Right atrium auricular region (tissue), 2 donors: Measurements from ENCODE around the gene CYSTM1. TPM values are rescaled to one million over a fixed set of nuclear protein-coding genes. Genes with fewer than 3 reads are reported as not detected.

Source experiments
- DNase-seq: peaks from one replicate; pipeline ENCODE4 v3.0.0-alpha.2; 2019; ENCODE audit warnings: low spot score
- H3K27ac ChIP-seq, 2 donors: fragments of 200-600 bp; sonication (generic); 1 replicate in 1 of 2; 2 replicates in 1 of 2; pipeline ENCODE4 v1.5.1; 2016 to 2019
- H3K27me3 ChIP-seq, 2 donors: fragments of 200-600 bp; sonication (generic); one replicate each; pipeline versions ENCODE4 v1.5.1 to v1.6.0; 2017 to 2019
- H3K36me3 ChIP-seq: fragments of 200-600 bp; sonication (generic); one replicate; pipeline ENCODE4 v1.5.1; 2016
- H3K4me1 ChIP-seq, 2 donors: fragments of 200-600 bp; sonication (generic); one replicate each; pipeline versions ENCODE4 v1.5.1 to v1.6.0; 2017 to 2019
- H3K4me3 ChIP-seq, 2 donors: fragments of 200-600 bp; sonication (generic); 1 replicate in 1 of 2; 2 replicates in 1 of 2; pipeline ENCODE4 v1.5.1; 2017 to 2019; ENCODE audit warnings: mild to moderate bottlenecking in 1 of 2, moderate library complexity in 1 of 2
- H3K9me3 ChIP-seq, 2 donors: fragments of 200-600 bp; sonication (generic); one replicate each; pipeline ENCODE4 v1.5.1; 2019
- total RNA-seq, 2 donors: library from RNA; depleted of rRNA; stranded (reverse); fragments of >200 nt; gene quantifications; one replicate each; pipeline ENCODE4 v1.1.0, GENCODE V29; 2016
- TF ChIP-seq, protein P1 (sequence below), 2 donors: fragments of 200-600 bp; sonication (generic); IDR thresholded peaks; one replicate each; pipeline ENCODE4 v1.5.1; 2019; ENCODE audit warnings: antibody characterized with exemption in 2 of 2

The CYSTM1 gene
- total RNA-seq, 2 donors from 2014 or later, result 89.8 to 143 TPM

DNA sequence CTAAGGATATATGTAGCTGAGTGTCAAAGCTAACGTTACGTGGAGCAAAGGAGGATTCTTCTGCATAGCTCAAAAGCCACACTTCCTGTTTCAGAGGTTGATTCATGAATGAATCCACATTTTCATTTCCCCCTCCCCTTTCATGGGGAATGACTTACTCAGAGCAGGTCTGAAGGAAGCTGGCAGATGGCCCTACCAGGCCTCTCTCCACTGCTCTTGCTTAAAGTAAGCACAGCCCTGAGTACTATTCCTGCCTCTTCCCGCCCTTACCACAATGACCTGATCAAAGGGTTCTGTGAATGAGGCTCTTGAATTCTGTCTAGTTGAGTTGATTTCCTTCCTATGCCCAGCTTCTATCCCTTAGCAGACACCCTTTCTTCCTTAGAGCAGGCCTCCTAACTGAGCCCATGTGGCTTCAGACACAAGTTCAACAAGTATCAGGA is 43.0 kb upstream of the CYSTM1 start:
- Histone ChIP-seq H3K9me3 (no peaks in the 10 kb centered on the region), H3K4me1 (peaks cover 0 to 25% of the 10 kb centered on the region in 2 donors), H3K27ac (no peak overlapping the region), H3K4me3 (no peak overlapping the region), H3K36me3 (no peaks in the 10 kb centered on the region), H3K27me3 (no peaks in the 10 kb centered on the region)
- TF ChIP-seq, protein P1, sequence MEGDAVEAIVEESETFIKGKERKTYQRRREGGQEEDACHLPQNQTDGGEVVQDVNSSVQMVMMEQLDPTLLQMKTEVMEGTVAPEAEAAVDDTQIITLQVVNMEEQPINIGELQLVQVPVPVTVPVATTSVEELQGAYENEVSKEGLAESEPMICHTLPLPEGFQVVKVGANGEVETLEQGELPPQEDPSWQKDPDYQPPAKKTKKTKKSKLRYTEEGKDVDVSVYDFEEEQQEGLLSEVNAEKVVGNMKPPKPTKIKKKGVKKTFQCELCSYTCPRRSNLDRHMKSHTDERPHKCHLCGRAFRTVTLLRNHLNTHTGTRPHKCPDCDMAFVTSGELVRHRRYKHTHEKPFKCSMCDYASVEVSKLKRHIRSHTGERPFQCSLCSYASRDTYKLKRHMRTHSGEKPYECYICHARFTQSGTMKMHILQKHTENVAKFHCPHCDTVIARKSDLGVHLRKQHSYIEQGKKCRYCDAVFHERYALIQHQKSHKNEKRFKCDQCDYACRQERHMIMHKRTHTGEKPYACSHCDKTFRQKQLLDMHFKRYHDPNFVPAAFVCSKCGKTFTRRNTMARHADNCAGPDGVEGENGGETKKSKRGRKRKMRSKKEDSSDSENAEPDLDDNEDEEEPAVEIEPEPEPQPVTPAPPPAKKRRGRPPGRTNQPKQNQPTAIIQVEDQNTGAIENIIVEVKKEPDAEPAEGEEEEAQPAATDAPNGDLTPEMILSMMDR (IDR thresholded peaks at IDR 0.05), result no peak
- DNase-seq, result no peak

DNA sequence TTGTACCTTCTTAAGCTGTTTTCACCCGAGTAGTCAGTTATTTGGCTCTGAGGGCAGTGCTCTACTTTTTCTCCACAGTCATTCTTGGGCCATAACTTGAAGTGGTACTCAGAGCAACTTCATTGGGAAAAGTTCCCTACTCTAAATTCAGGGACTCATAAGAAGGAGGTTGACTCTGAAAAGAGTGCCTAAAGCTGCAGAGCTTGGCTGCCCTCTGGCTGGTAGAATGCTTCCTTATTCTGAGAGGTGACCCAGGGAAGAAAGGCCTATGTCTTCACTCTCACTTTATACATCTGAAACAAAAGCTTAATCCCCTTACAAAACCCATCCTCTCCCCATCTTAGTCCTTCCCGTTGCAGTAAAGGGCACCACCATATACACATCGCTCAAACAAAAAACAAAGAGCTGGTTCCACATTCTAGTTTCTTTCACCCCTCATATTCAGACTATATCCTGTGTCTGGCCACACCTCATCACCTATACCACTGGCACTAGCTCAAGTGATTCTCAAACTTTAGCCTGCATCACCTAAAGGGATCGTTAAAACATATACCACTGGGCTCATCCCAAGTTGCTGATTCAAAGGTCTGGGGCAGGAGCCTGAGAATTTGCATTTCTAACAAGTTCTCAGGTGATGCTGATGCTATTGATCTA is 41.3 kb upstream of the CYSTM1 start:
- TF ChIP-seq, protein P1 (IDR thresholded peaks at IDR 0.05), result no peak
- no peaks in the 10 kb centered on the region for H3K36me3 ChIP-seq
- no peaks in the 10 kb centered on the region for H3K27me3 ChIP-seq
- H3K27ac ChIP-seq, result no peak overlapping the region
- no peak for DNase-seq
- no peak overlapping the region for H3K4me3 ChIP-seq
- peaks cover 0 to 25% of the 10 kb centered on the region in 2 donors for H3K4me1 ChIP-seq
- H3K9me3 ChIP-seq, result no peaks in the 10 kb centered on the region

DNA sequence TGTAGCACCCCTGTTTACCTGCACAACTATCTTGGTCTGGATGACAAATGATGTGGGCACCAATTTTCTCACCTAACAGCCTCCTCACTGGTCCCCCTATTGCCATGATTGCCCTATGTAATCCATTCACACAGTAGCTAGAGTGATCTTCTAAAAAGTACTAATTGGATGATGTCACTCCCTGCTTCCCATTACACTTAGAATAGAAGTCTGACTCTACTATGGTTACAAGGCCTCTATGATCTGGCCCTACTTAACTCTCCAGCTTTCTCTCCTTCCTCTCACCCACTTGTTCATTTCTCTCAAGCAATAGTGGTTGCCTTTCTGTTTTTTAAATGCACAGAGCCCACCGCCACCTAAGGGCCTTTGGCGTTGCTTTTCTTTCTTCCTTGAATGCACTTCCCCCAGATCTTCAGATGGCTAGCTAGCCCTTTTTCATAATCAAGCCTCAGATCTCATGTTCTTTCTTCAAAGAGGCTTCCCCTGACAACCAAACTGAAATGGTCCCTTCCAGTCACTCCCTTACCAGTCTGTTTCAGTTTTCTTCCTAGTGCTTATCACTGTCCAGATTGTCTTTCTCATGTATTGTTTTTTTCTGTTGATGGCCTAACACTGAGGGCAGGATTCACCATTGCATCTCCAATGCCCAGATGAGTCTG is 40.6 kb upstream of the CYSTM1 start:
- Histone ChIP-seq H3K27me3 (no peaks in the 10 kb centered on the region), H3K4me1 (peaks cover 0 to 25% of the 10 kb centered on the region in 2 donors), H3K36me3 (no peaks in the 10 kb centered on the region), H3K4me3 (no peak overlapping the region), H3K27ac (no peak overlapping the region), H3K9me3 (no peaks in the 10 kb centered on the region)
- TF ChIP-seq, protein P1 (IDR thresholded peaks at IDR 0.05), result no peak
- no peak for DNase-seq

DNA sequence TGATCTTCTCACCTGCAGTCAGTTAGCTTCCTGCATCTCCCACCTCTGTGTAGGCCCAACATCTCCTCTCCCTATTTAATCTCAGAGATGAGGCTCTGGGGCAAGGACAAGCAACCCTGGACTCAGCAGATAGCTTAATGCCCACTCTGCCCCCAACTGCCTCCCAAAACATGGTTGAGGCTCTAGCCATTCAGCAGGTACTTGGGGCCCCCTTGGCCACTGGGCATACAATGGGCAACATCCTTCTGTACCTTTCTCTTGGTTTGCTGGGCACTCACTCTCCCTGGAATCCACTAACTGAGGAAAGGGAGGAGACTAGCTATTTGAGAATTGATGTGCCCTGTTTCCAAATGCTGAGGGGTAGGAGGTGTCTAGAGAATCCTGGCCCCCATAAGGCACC is 39.9 kb upstream of the CYSTM1 start:
- Histone ChIP-seq H3K27ac (no peak overlapping the region), H3K4me3 (no peak overlapping the region), H3K4me1 (peaks cover 0 to 26% of the 10 kb centered on the region in 2 donors), H3K27me3 (no peaks in the 10 kb centered on the region), H3K36me3 (no peaks in the 10 kb centered on the region), H3K9me3 (no peaks in the 10 kb centered on the region)
- TF ChIP-seq, protein P1 (IDR thresholded peaks at IDR 0.05), result no peak
- DNase-seq, result no peak

DNA sequence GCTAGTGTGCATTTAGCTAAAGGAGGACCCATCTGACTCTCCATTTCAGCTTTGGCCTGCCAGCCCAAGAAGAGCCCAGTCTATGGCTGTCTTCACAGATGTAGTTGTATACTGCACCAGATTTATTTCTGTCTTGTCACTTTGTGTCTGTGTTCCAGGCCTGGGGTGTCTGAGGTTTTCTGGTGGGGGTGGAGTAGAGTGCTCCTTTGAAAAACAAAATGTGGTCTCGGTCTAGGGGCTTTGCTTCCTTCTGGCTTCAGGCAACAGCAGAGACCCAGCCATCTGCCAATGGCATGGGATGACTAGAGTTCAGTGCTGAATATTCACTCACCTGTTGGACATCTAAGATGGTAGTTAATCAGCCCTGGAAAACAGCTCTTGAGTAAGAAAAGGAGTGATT is 38.4 kb upstream of the CYSTM1 start:
- no peak overlapping the region for H3K4me3 ChIP-seq
- peaks cover 0 to 34% of the 10 kb centered on the region in 2 donors for H3K4me1 ChIP-seq
- TF ChIP-seq, protein P1 (IDR thresholded peaks at IDR 0.05), result no peak
- H3K9me3 ChIP-seq, result no peaks in the 10 kb centered on the region
- DNase-seq, result no peak
- H3K27me3 ChIP-seq, result no peaks in the 10 kb centered on the region
- no peak overlapping the region for H3K27ac ChIP-seq
- H3K36me3 ChIP-seq, result no peaks in the 10 kb centered on the region
